Activated CD4-positive, alpha-beta T cell treated with anti-CD3 and anti-CD28 coated beads for 4 hours (primary cell): Measurements from ENCODE around the gene SEZ6L2.
A peak's percentile ranks its signal among the peaks of the same experiment; 100 is the strongest.
"Not testable (repeated sequence)": the region's sequence is repeated elsewhere in the genome, so short reads cannot be mapped to it uniquely, and the experiment has no call there.

ENCODE experiments used
- DNase-seq, 2 donors: peaks; one replicate each; pipeline ENCODE4 v3.0.0-alpha.2; 2020

The SEZ6L2 gene

DNA sequence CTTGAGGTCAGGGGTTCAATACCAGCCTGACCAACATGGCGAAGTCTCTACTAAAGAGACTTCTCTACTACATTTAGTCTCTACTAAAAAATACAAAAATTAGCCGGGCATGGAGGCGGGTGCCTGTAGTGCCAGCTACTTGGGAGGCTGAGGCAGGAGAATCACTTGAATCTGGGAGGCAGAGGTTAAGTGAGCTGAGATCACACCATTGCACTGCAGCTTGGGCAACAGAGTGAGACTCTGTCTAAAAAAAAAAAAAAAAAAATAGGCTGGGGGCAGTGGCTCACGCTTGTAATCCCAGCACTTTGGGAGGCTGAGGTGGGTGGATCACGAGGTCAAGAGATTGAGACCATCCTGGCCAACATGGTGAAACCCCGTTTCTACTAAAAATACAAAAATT lies 10.5 kb upstream of the SEZ6L2 start:
- DNase-seq: not testable (repeated sequence)

DNA sequence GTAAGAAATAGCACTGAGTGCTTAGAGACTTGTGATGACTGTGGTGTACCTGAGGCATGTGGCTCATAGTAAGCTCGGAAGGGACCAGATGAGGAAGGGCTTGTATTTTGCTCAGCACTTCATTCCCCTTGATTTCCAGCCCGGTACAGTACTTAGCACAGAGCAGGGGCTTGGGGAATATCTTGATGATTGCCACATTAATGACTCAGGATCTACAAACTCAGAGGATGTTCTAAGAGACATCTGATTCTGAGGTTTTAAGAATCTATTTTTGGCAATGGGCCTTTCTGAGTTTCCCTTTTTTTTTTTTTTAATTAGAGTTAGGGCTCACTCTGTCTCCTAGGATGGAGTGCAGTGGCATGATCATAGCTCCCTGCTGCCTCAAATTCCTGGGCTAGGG lies 10.0 kb upstream of the SEZ6L2 start:
- no peak for DNase-seq

DNA sequence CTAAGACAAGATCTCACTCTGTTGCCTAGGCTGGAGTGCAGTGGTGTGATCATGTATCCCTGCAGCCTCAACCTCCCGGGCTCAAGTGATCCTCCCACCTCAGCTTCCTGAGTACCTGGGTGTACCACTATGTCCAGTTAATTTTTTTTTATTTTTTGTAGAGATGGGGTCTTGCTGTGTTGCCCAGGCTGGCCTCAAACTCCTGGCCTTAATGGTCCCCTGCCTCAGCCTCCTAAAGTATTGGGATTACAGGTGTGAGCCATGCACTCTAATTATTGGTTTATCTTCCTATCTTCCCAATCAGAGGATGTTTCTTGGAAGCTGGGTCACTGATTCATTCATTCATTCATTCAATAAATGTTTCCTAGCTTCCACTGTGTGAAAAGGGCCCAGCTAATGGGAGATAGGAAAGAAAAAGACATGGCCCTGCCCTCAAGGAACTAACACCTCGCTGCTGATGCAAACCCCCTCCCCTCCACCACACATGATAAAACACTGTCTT lies 9.4 kb upstream of the SEZ6L2 start:
- no peak for DNase-seq

DNA sequence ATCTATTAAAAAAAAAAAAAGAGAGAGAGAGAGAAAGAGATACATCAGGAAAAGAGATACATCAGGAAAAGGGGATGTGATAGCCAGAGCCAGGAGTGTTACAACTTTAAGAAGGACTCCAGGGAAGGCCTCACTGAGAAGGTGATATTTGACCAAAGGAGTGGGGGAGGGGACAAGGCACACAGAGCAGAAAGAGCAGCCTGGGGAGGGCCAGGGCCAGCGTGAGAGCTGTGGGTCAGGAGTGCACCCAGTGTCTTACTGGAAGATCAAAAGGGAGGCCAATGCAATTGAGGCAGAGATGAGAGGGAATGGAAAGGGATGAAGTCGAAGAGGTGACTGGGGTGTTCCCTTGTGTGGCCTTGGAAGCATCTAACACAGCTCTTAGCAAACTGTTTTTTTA lies 8.6 kb upstream of the SEZ6L2 start:
- no peak for DNase-seq

DNA sequence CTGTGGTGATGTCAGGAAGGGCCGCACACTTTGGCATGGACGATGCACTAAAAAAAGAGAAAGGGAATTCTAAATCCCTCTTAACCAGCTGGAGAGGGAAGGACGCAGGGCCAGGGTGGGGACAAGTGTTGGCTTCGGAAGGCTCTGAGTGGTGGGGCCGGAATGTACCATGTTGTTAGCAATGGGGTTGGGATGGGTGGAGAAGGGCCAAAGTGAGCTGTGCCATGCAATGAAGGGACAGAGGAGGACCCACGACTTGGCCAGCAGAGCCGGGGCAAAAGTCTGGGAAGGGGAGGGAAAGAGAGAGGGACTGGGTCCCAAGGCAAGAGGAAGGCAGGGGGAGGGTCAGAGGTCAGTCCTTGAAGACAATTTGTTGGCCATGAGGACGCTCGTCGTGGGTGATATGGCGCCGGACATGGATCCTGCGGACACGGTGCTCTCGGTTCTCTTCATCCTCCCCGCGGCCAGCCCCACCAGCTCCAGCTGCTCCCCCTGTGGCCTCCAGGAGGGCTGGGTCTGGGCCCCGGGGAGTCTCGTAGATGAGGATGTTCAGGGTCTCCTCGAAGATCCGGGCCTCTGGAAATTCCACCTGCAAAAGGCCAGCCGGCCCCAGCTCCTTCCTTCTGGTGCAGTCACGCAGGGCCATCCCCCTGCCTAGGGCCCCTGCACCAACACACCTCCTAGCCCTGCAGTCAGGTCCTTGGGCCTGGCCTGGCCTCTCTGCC lies 7.3 kb upstream of the SEZ6L2 start:
- DNase-seq: no peak

DNA sequence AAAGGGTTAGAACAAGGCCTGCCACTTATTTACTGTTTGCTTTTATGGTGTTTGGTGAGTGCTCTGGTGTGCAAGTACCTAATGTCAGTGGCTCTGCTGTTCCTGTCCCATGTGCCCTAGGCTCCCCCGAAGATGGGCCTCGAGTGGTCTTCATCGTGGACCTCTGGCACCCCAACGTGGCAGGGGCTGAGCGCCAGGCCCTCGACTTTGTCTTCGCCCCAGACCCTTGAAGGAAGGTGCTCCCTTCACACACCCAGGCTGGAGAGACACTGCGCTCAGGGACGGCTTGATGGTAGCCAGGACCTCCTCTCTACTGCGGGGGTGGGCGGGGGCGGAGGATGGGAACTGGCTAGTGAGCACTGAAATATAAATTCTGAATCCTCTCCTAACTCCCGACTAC lies 6.3 kb upstream of the SEZ6L2 start:
- no peak for DNase-seq

DNA sequence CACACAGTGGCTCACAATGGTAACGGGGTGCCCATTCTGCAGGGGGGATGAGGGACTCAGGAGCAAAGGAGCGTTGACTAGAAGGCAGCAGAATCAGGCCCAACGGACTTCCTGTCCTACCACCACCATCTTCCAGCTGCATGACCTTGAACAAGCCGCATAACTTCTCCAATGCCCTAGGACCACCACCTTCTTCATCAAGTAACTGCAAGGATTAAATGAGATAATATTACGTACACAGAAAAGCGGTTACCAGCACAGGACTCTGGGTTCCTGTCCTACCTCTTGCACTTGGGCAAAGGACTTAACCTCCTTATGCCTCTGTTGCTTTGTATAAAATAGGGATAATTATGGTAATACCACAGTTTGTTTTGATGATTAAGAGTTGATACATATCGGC lies 5.6 kb upstream of the SEZ6L2 start:
- DNase-seq: no peak

DNA sequence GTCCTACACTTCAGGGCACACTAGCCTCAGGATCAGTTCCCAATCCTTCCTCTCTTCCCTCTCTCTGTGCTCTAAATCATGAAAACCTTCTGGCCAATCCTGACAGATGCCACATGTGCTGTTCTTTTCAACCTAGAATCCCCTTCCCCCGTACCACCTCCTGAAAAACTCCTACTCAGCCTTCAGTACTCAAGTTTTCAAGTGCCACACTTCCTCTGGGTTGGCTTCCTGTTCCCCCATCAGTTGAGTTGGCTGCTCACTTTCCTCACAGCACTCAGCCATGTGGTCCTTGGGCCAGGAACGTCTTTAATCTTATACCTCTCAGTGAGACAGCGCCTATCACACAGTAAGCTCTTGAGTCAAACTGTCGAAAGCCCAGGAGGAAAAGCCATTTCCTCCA lies 4.2 kb upstream of the SEZ6L2 start:
- DNase-seq: no peak

DNA sequence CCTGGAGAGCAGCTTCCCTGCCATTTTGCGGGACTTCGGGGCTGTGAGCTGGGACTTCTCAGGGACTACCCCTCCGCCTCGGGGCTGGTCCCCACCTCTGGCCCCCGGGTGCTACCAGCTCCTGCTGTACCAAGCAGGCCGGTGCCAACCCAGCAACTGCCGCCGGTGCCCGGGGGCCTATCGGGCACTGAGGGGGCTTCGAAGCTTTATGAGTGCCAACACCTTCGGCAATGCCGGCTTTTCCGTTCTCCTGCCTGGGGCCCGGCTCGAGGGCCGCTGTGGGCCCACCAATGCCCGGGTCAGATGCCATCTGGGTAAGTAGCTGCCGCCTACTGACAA lies 2.2 kb upstream of the SEZ6L2 start:
- DNase-seq: no peak

DNA sequence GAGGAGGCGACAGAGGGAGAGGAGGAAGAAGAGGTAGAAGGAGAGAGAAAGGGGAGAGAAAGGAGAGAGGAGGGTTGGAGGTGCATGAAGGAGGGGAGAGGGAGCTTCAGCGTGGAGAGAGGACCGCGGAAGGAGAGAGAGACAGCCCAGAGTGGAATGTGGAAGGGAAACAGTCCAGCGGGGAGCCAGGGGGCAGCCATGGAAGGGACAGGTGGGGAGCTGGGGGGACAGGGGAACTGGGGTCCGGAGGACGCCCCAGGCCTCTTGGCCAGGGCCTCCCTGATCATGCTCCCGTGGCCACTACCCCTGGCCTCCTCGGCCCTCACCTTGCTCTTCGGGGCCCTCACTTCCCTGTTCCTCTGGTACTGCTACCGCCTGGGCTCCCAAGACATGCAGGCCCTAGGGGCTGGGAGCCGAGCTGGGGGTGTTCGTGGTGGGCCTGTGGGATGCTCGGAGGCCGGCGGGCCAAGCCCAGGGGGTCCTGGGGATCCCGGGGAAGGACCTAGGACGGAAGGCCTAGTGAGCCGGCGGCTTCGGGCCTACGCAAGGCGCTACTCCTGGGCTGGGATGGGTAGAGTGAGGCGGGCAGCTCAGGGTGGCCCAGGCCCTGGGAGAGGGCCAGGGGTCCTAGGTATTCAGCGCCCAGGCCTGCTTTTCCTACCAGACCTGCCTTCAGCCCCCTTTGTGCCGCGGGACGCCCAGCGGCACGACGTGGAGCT lies 1.7 kb upstream of the SEZ6L2 start:
- DNase-seq: no peak

DNA sequence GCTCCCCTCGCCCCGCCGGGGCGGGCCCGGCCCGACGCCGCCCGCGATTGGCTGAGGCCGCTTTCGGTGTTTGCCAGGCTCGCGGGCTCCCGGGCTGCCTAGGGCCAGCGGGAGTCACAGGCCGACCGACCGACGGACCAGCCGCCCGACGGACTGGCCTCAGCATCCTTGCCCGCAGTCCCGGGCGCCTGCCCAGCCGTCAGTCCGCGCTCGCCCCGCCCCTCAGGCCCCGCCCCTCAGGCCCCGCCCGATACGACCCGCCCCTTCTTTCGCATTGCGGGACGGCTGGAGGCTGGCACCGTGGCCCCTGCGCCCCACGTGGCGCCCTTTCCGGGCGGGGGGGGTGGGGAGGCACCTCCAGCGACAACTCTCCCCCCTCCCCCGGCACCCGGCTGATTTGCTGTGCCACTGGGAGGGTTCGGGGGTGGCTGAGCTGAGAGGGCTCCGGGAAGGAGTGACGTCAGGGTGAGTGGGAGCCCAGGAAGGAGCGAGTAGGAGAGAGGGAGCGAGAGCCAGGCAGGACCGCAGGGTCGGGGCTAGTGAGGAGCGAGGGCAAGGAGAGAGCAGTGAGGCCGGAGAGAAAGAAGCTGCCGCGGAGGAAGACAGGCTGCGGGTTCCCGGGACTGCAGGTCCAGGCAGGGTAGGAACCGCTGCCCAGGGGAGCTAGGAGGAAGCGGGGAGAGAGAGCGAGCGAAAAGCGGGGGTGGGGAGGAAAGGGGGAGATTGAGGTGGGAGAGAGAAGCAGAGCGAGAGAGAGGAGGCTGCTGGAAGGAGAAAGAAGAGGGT lies 945 bp upstream of the SEZ6L2 start, which contains the start of gene ASPHD1:
Gene ASPHD1 (plus strand): TSS at position 387 of the 786 bp plus-strand sequence. CDS start 484 bp downstream, outside the sequence.
- DNase-seq: peak; percentile 65 to 77

DNA sequence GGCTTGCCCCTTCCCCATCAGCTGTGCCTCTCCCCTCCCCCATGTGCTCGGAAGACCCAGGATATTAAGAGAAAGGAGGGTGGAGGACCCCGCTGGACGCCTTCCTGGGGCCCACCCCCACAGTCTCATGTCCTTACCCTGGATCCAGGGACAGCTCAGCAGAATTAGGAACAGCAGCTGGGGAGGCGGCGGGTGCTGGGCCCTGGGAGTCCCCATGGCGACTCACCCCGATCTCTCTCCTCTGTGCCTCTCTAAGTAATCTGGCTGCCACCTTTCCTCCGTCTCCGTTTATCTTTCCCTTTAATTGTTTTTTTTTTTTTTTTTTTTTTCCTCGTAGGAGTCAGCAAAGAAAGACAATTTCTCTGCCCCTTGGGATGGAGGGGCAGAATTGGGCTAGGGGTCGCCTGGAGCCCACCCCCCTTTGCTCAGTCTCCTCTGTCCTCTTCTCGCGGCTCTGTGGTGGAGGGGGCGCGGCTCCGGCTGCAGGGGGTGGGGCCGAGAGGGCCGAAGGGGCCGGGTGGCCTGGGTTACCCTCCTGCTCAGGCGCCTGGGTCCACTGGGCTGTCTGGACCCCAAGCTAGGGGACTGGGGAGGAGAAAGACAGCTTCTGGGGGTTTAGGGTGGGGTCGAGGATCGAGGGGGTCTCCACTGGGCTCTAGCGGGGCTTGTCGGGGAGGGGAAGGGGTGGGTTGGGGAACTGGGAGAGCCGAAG lies 390 bp downstream of the SEZ6L2 start:
- DNase-seq: no peak

DNA sequence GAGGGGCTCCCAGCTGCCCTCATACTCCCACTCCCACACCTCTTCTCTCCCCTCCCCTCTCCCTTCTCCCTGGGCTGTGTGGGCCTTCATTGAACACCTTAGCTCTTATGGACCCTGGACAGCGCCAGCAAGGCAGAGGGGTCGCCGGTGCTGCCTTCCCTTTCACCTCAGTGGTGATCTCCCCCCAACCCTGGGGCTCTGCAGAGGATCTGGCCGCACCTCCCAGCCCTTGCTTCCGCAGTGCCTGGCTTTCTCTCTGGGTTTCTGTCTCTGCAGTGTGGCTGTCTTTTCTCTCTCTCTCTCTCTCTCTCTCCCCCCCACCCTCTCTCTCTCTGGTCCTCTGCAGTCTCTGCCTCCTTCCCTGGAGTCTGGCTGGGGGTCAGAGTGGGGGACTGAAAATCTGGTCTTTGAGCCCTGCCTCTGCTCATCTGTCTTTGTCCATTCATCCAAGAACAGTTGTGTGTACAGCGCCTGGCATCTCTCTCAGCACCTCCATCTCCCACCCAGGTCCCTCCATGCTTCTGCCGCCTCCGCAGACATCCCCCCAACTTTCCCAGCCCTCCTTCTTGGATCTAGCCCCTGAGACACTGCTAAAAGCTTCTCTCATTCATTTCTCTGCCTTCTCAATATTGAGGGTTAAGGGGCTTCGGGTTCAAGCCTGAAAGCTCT lies 1.1 kb downstream of the SEZ6L2 start:
- DNase-seq: no peak

DNA sequence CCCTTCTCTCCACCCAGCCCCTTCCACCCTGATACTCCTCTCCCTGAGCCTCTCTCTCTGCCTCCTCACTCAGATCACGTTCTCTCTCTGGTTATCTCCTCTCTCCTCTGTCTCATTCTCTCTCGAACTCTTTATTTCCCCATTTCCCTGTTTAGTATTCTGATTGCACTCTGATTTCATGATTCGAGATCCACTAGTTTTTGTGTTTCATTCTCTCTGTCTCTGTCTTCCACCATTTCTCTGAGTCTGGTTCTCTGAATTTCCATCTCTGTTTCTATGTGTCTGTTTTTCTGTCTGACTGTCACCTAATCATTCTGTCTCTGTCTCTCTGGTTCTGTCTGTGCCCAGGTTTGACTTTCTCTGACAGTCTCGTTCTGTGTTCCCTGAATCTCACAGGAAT lies 2.0 kb downstream of the SEZ6L2 start:
- no peak for DNase-seq

DNA sequence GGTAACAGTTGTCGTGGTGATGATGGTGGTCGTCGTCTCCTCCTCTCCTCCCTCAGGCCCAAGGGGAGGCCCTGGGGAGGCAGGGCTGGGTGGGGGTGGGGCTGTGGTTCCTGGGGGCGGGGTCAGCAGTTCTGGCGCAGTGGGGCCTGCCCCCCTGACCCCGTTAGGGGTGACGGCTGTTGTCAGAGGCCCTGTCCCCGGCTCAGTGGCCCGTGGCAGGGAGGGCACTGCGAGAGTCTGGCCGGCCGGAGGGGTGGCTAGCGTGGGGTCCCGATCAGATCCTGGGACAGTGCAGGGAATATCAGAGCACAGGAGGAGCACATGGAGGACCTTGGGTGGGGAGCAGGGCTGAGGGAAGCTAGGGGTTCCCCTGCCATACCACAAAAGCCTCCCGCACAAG lies 2.5 kb downstream of the SEZ6L2 start:
- DNase-seq: no peak

DNA sequence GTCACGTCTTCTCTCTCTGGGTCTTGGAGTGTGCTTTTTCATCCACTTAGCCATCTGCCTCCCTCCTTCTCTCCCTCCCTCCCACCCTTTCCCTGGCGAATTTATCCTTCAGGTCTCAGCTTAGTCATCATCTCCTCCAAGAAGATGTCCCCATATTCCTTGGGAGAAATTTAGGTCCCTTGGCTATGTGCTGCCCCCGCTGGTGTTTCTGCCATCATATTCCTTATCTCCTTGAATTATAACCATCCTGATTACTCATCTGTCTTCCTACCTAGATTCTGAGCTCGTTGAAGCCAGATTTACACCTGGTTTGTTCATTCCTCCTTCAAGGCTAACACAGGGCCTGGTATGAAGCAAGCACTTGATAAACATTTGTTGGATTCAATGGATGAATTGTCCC lies 5.0 kb downstream of the SEZ6L2 start:
- no peak for DNase-seq

DNA sequence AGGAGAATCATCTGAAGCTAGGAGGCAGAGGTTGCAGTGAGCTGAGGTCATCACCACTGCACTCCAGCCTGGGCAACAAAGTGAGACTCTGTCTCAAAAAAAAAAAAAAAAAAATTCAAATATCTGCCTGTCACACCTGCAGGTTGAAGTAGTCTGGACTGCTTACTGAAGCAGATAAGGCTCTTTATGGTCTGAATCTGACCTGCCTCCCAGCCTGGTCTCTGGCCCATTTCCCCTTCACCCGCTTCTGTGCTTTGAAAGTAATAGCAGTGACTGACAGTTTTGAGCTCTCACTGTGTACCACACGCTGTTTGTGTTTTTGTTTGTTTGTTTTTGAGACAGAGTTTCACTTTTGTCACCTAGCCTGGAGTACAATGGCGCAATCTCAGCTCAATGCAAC lies 5.8 kb downstream of the SEZ6L2 start:
- DNase-seq: no peak

DNA sequence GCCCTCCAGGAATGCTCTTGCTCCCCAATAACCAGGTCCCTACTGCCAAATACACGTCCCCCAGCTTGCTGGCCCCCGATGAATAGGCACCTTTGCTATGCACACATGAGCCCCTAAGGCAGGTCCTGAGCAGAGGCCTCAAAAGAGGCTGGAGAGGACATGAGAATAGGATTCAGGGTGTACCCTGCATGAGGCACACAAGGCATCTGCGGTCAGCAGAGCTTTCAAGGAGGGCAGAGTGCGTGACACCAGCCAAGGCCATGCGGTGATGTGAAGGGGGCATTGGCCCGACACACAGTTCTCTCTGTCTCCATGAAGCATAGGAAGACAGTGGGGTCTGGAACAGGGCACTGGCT lies 6.9 kb downstream of the SEZ6L2 start:
- no peak for DNase-seq

DNA sequence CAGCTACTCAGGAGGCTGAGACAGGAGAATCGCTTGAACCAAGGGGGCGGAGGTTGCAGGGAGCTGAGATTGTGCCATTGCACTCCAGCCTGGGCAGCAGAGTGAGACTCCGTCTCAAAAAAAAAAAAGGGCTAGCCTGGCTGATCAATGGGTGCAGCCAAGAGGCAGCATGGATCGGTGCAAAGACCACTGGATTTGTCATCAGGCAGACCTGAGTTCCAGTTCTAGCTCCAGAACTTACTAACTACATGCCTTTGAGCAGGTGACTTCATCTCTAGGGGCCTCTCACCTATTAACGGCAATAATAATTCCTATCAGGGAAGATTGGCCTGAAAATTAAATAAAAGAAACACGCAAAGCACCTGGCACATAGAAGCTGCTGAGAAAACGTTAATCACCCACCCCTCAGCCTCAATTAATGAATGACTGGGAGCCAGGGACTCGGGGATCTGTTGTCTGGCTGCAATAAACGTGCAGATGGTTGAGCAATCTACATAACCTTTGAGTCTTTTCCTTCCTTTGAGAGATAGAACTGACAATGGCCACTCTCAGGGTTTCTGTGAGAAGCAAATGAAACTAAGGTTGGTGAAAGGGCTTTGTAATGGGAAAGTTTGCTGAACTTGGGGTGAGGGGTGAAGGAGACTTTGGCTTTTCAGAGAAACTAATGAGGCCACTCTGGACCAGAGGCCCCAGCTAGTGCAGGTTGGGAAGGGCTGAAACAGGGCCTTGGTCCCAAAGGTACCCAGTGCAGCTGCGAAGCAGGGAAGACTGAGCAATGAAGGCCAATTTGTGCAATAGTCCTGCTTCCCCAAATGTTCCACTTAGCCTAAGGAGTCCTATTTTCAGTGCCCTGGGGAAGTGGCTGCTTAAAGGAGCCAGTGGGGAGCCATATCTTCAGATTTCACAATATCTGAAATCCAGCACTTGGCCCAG lies 7.6 kb downstream of the SEZ6L2 start:
- no peak for DNase-seq

DNA sequence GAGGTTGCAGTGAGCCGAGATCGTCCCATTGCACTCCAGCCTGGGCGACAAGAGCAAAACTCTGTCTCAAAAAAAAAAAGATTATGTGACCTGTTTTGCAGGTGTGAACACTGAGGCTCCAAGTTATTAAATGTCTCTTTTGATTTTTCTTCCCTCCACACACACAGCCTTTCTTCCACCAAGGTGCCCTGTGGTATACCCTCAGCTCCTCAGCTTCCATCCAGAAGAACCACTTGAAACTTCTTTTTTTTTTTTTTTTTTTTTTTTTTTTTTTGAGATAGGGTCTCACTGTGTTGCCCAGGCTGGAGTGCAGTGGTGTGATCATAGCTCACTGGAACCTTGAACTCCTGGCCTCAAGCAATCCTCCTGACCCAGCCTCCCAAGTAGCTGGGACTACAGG lies 10.0 kb downstream of the SEZ6L2 start:
- not testable (repeated sequence) for DNase-seq

DNA sequence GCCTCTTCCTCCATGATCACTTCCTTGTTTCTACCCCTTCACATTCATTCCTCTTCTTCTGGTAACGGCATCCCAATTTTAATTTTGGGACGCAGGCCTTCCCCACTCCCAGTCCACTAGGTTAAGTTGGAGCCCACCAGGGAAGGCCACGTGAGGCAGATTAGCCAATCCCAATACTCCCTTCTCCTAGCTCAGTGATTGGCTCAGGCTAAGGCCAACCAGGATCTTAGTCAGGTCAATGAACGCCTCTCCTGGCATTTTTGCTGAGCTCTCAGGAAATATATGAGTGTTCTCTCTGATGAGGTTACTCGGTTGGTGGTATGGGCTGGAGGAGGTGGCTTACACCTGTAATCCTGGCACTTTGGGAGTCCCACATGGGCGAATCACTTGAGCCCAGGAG lies 15.4 kb downstream of the SEZ6L2 start:
- DNase-seq: no peak
